GM18505 (cell line): Measurements from ENCODE around the gene UBN1.
A peak's percentile ranks its signal among the peaks of the same experiment; 100 is the strongest.

Source experiments
- ATAC-seq: cut with Tn5 transposase; IDR thresholded peaks from one replicate; pipeline ENCODE4 v1.9.1; 2021; ENCODE audit not compliant: unreplicated experiment
- POLR2A ChIP-seq: IDR thresholded peaks from 4 replicates; pipeline ENCODE4 v1.6.1; 2011; ENCODE audit warnings: borderline replicate concordance; ENCODE audit not compliant: insufficient read depth, insufficient read length; ENCODE audit errors: extremely low read depth

UBN1 gene

GRCh38 chr16:4830408-4830807, 16.9 kb upstream of the UBN1 start:
- no peak for ATAC-seq
- TF ChIP-seq POLR2A = no peak

DNA sequence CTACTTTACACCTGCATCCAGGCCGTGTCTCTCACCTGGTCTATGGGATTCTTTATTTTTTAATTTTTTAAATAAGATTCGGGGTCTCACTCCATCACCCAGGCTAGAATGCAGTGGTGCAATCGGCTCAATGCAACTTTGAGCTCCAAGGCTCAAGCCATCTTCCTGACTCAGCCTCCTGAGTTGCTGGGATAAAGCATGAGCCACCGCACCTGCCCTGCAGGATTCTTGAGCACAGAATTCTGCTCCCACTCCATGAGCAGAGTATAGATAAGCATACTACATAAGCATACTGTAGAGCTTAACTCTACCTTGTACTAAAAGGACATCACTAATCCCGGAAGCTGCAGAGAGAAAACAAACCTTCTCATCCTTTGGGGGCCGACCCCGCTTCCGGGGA, 15.7 kb upstream of the UBN1 start:
- TF ChIP-seq POLR2A = no peak
- ATAC-seq = no peak

- no peak for ATAC-seq
Observed at GRCh38 chr16:4832698-4833343, 14.5 kb upstream of the UBN1 start.

GRCh38 chr16:4833584-4833983, 13.7 kb upstream of the UBN1 start:
- no peak for TF ChIP-seq POLR2A
- no peak for ATAC-seq

More at GRCh38 chr16:4832698-4833343, 14.5 kb upstream of the UBN1 start:
- TF ChIP-seq POLR2A = no peak

DNA sequence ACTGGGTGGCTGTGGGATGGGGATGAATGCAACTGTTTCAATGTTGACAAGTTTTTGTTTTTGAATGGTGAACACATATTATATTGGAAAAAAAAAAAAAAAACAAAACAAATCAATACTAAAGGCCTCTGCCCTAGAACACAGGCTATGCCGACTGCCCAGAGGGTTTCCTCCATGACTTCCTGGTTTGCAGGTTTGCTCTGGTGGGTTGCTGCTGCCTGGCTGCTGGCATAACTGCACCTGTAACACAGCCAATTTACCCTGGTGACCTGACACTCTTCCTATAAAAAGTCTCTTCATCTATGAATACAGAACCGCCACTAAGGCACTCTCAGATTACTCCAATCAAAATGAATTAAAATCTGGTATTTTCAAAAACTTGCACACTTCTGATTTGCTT, 10.6 kb upstream of the UBN1 start:
- TF ChIP-seq POLR2A = no peak
- no peak for ATAC-seq

- no peak for ATAC-seq
- no peak for TF ChIP-seq POLR2A
Observed at GRCh38 chr16:4837733-4838501, 9.4 kb upstream of the UBN1 start.

- TF ChIP-seq POLR2A = no peak
- no peak for ATAC-seq
Observed at GRCh38 chr16:4839942-4840341, 7.3 kb upstream of the UBN1 start.

DNA sequence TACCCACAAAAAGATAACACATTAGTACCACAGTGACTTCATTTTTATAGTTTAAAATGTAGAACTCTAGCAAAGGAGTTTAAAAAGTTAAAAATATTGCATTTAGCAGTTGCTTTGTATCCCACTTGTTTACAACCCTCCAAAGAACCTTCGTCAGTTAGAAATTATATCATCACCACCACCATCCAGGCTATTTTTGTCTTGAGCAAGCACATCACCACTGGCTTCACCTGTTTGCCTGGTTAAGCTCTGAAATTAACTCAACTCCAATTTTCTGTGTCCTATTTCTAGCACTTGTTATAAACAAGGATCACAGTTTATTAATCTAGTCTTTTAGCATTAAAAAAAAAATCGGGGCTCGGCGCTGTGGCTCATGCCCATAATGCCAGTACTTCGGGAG, 6.3 kb upstream of the UBN1 start:
- TF ChIP-seq POLR2A = no peak
- no peak for ATAC-seq

DNA sequence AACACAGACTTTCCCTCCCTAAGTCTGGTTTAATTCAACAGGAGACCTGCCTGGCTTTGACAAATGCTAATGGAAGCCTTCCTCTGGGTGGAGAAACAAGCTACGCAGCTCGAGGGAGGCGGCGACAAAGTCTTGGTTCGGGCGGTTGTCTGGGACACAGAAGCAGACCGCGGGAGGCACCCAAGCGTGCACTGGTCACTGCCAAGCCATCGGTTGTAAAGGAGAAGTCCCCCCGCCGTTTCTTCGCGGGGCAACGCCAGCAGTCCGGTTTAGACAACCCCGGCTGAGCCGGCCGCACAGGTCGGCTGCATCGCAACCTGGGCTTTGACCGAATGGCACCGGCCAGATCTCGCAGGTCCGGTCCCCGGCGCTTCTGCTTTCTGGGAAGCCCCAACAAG, 779 bp upstream of the UBN1 start:
- peak; percentile 7 for ATAC-seq
- TF ChIP-seq POLR2A = no peak

DNA sequence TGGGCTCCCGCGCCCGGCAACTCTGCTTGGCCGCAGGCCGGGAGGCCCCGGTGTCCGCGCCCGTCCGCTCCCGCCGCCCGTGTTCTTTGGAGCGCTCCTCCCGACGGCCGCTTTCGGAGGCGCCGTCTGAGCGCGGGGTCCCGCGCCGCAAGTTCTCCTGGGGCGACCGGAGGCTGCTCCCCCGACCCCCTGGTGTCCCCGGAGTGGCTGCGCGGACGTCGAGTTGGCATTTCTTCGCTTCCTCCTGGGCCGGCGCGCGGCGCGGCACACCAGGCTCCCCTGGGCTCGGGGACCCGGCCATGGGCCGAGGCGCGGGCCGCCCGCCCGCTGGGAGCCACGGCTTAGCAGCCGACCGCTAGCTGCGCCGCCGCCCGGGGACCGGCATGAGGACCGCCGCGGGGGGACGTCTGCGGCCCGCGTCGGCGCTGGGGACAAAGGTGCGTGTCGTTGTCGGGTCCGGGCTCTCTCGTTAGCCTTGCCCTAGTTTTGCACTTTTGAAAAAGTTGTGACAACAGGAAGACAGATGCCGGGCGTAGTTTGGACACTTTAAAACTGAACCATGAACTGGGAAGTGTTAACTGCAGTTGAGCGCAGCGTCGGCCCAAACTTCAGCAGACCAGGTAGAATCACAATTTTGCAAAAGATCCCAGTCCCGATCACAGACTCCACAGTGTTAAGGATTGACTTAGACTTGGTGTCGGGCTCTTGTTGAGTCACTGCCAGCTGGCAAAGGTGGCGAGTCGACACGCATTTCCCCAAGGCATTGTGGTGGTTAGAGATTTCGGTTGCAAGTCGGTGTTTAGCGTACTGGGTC, 700 bp downstream of the UBN1 start:
- peak; percentile 25 for ATAC-seq
- TF ChIP-seq POLR2A = no peak

- no peak for ATAC-seq
- TF ChIP-seq POLR2A = no peak
Observed at GRCh38 chr16:4850211-4850610, 2.9 kb downstream of the UBN1 start.

DNA sequence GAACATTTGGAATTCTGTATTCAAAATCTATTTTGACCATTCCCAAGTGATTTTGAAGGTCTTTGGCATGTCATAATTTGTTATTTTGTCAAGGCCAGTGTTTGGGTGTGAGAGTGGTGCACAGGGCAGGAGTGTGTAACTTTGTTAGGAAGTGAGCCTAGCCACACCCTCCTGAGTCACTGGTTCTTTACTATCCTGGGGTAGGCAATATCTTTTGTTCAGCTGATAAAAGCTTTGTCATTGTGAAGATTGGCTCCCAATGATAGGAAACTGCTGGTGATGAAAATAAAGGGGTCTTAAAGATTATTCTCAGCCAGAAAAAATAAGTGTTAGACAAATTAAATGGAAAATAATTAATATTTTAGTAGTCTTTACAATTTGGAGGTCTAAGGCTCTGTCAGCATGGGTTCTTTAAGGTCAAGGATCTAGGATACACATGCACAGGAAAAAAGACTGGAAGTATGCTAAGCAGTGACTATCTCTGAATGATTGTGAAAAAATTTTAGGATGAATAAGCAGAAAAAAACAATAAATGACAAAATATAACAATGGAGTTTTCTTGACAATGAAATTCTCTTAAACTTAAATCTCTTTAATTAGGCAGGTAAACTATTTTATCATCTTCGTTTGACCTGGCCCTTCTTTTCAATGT, 5.1 kb downstream of the UBN1 start:
- no peak for ATAC-seq
- no peak for TF ChIP-seq POLR2A

DNA sequence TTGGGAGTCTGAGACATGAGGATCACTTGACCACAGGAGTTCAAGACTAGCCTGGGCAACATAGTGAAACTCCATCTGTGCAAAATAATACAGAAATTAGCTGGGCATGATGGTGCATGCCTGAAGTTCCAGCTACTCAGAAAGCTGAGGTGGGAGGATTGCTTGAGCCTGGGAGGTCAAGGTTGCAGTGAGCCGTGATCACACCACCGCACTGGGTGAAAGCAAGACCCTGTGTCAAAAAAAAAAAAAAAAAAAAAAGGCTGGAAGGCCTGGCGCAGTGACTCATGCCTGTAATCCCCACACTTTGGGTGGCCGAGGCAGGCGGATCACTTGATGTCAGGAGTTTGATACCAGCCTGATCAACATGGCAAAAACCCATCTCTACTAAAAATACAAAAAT, 8.1 kb downstream of the UBN1 start:
- no peak for ATAC-seq
- TF ChIP-seq POLR2A = no peak
